Endothelial cell of umbilical vein (primary cell): ENCODE results near the gene BCL6B. TPM values are rescaled to one million over a fixed set of nuclear protein-coding genes. Genes with fewer than 3 reads are reported as not detected.

Source experiments
- BruUV-seq: library from RNA; stranded (reverse); fragments of 400-500 nt; replicated peaks from 2 replicates; lab custom pipeline; 2021; lab: Mats Ljungman, UMichigan
- CTCF ChIA-PET: fragments of 300-600, 350-600 bp; sonication (Branson Sonifier 250); formaldehyde crosslinking; loops from one replicate; lab custom pipeline; 2021; ENCODE audit warnings: antibody characterized with exemption, inconsistent platforms; lab: Charles Lee
- POLR2A ChIA-PET: fragments of 300-600, 350-600 bp; sonication (Branson Sonifier 250); formaldehyde crosslinking; loops from one replicate; lab custom pipeline; 2021; ENCODE audit warnings: antibody characterized with exemption, inconsistent platforms; lab: Charles Lee
- DNase-seq: peaks from one replicate; pipeline ENCODE4 v3.0.0-alpha.2; 2011; ENCODE audit warnings: low read depth, low spot score
- FAIRE-seq: peaks from 2 replicates; lab custom pipeline; 2011; peaks lifted over from hg19 to GRCh38; lab: Jason Lieb, UNC
- H2AFZ ChIP-seq: 2 replicates; pipeline ENCODE4 v1.6.0; 2012; ENCODE audit warnings: low read depth, low read length, control low read depth, inconsistent platforms
- H3K27ac ChIP-seq: 2 replicates; pipeline ENCODE4 v1.5.1; 2011; ENCODE audit warnings: low read depth, mild to moderate bottlenecking, control low read depth, low read length, moderate library complexity; ENCODE audit not compliant: insufficient read depth
- H3K27me3 ChIP-seq, 2 experiments: 2 replicates each; pipeline versions ENCODE4 v1.6.0 to v1.6.1; 2011; ENCODE audit warnings: low read length in 2 of 2, mixed read lengths in 1 of 2; ENCODE audit not compliant: control insufficient read depth in 2 of 2, insufficient read depth in 2 of 2
- H3K36me3 ChIP-seq, 2 experiments: 2 replicates in 1 of 2; 3 replicates in 1 of 2; pipeline ENCODE4 v1.5.1; 2011; ENCODE audit warnings: low read length in 2 of 2, mild to moderate bottlenecking in 1 of 2, moderate library complexity in 1 of 2; ENCODE audit not compliant: control insufficient read depth in 2 of 2, insufficient read depth in 2 of 2; ENCODE audit errors: extremely low read depth in 1 of 2
- H3K4me1 ChIP-seq: 3 replicates; pipeline ENCODE4 v1.5.1; 2011; ENCODE audit warnings: mild to moderate bottlenecking, low read length; ENCODE audit not compliant: control insufficient read depth, insufficient read depth; ENCODE audit errors: extremely low read depth
- H3K4me2 ChIP-seq: 2 replicates; pipeline ENCODE4 v1.6.1; 2011; ENCODE audit warnings: low read length, control low read depth, mixed read lengths; ENCODE audit not compliant: insufficient read depth
- H3K4me3 ChIP-seq, 3 experiments: fragments of 200-600 bp in 1 of 3; sonication (generic), shearing (Covaris generic) in 1 of 3; replicated peaks in 1 of 3; 2 replicates each; pipeline ENCODE4 v1.5.1; 2011 to 2016; ENCODE audit warnings: control low read depth in 3 of 3, low read length in 3 of 3, mild to moderate bottlenecking in 2 of 3, inconsistent platforms in 1 of 3, low read depth in 1 of 3, moderate library complexity in 1 of 3; ENCODE audit not compliant: insufficient read depth in 1 of 3
- H3K79me2 ChIP-seq: 2 replicates; pipeline ENCODE4 v1.6.0; 2012; ENCODE audit warnings: low read length, inconsistent platforms; ENCODE audit not compliant: control insufficient read depth, insufficient read depth
- H3K9ac ChIP-seq: replicated peaks from 2 replicates; pipeline ENCODE3; 2011; ENCODE audit warnings: low read length, control low read depth; ENCODE audit not compliant: insufficient read depth; ENCODE audit errors: extremely low read depth
- H3K9me1 ChIP-seq: replicated peaks from 3 replicates; pipeline ENCODE4 v1.6.0; 2011; ENCODE audit warnings: mild to moderate bottlenecking, low read length; ENCODE audit not compliant: control insufficient read depth, insufficient read depth; ENCODE audit errors: extremely low read depth
- H3K9me3 ChIP-seq: replicated peaks from 2 replicates; pipeline ENCODE4 v1.5.1; 2012; ENCODE audit warnings: low read length, inconsistent platforms; ENCODE audit not compliant: control insufficient read depth, insufficient read depth
- H4K20me1 ChIP-seq: replicated peaks from 2 replicates; pipeline ENCODE3; 2011; ENCODE audit warnings: mild to moderate bottlenecking, low read length; ENCODE audit not compliant: control insufficient read depth, insufficient read depth; ENCODE audit errors: extremely low read depth
- CTCF ChIP-seq, 2 donors: IDR thresholded peaks; 1 replicate in 1 of 2; 2 replicates in 1 of 2; pipeline ENCODE4 v1.5.1; 2011; ENCODE audit warnings: low read length in 2 of 2, mild to moderate bottlenecking in 2 of 2, moderate library complexity in 2 of 2, control low read depth in 1 of 2, inconsistent platforms in 1 of 2, low read depth in 1 of 2; ENCODE audit not compliant: insufficient read depth in 1 of 2; ENCODE audit errors: extremely low read depth in 1 of 2
- EZH2 ChIP-seq: IDR thresholded peaks from 2 replicates; pipeline ENCODE4 v1.6.1; 2012; ENCODE audit warnings: borderline replicate concordance, low read depth, mild to moderate bottlenecking, moderate library complexity, low read length, inconsistent platforms; ENCODE audit not compliant: severe bottlenecking
- FOS ChIP-seq: IDR thresholded peaks from 2 replicates; pipeline ENCODE4 v1.6.1; 2011; ENCODE audit warnings: mild to moderate bottlenecking, low read length, moderate library complexity, borderline replicate concordance; ENCODE audit not compliant: insufficient read depth
- GATA2 ChIP-seq: IDR thresholded peaks from 2 replicates; pipeline ENCODE4 v1.7.0; 2011; ENCODE audit warnings: low read depth, mild to moderate bottlenecking, moderate library complexity, mixed read lengths, low read length; ENCODE audit not compliant: insufficient read length, insufficient read depth
- JUN ChIP-seq: IDR thresholded peaks from 2 replicates; pipeline ENCODE4 v1.6.1; 2011; ENCODE audit warnings: borderline replicate concordance, low read depth; ENCODE audit not compliant: insufficient read length, insufficient read depth
- MAX ChIP-seq: IDR thresholded peaks from 2 replicates; pipeline ENCODE4 v1.6.1; 2011; ENCODE audit not compliant: insufficient read depth, insufficient read length
- MYC ChIP-seq: IDR thresholded peaks from one replicate; pipeline ENCODE4 v1.6.1; 2011; ENCODE audit warnings: mild to moderate bottlenecking, low read depth, low read length
- POLR2A ChIP-seq: IDR thresholded peaks from 2 replicates; pipeline ENCODE4 v1.6.1; 2012; ENCODE audit warnings: low read depth, mild to moderate bottlenecking, control low read depth, low read length
- POLR2AphosphoS5 ChIP-seq: IDR thresholded peaks from 2 replicates; pipeline ENCODE4 v1.6.1; 2012; ENCODE audit warnings: low read depth, mild to moderate bottlenecking, control low read depth, low read length, moderate library complexity; ENCODE audit not compliant: insufficient read depth
- dilution Hi-C: fragments of 300-500 bp; cut with MboI; formaldehyde crosslinking; loops from one replicate; pipeline ENCODE4 v1.15.0; 2019; ENCODE audit warnings: low sequenced_read_pairs; ENCODE audit not compliant: extremely low pct_ligation_motif_present
- intact Hi-C: fragments of 100-400 bp; cut with micrococcal nuclease; formaldehyde crosslinking; loops from one replicate; pipeline ENCODE4 v1.10.0; 2022
- polyA plus RNA-seq, 4 experiments: library from polyadenylated mRNA; depleted of rRNA in 3 of 4; stranded (reverse) in 3 of 4; unstranded in 1 of 4; fragments of >200 nt; gene quantifications; 2 replicates each; pipeline versions ENCODE4 v1.2.1 to v1.2.3, GENCODE V29; 2011 to 2012; ENCODE audit warnings: missing spikeins in 1 of 4
- total RNA-seq: library from RNA; stranded (reverse); gene quantifications from 2 replicates; pipeline ENCODE4 v1.2.3, GENCODE V29; 2021

Gene BCL6B
- total and polyA plus RNA-seq, 2 donors (not counting 3 experiments of a cell fraction or from before 2014, with no cell fraction given) = 93.5 to 160 TPM

- ChIA-PET CTCF (interaction anchor here (0.7 to 1.1 kb wide), 3 partner anchors 15 to 111 kb away, joined by 3 to 4 read pairs (median 3); no protein-coding TSS in a partner anchor), POLR2A (interaction anchor here (1.3 kb wide), 1 partner anchor 11 kb away, joined by 5 read pairs; the partner anchor contains the start of gene SLC16A13)
- Histone ChIP-seq H3K9me3 (no peaks in the 10 kb centered on the region), H3K27me3 (no peaks in the 10 kb centered on the region), H3K4me1 (peaks cover 77% of the 10 kb centered on the region), H4K20me1 (no peaks in the 10 kb centered on the region), H3K9ac (peak overlapping the region; percentile 29), H3K27ac (peak overlapping the region; percentile 6), H3K79me2 (peaks cover 58% of the 10 kb centered on the region), H3K9me1 (no peaks in the 10 kb centered on the region), H3K4me3 (peak overlapping the region in 2 of 3 experiments; percentile 59 to 70), H3K36me3 (peaks cover 26 to 37% of the 10 kb centered on the region in 2 experiments), H2AFZ (no peak overlapping the region), H3K4me2 (peak overlapping the region; percentile 79)
- TF ChIP-seq POLR2AphosphoS5 = no peak
- TF ChIP-seq POLR2A = no peak
- no peak for TF ChIP-seq FOS
- no peak for TF ChIP-seq GATA2
- TF ChIP-seq EZH2 = no peak
- no peak for TF ChIP-seq CTCF (IDR thresholded peaks at IDR 0.05; ENCODE audit: extremely low read depth in 1 of 2, insufficient read depth in 1 of 2, low read depth in 1 of 2, low read length in 2 of 2)
- TF ChIP-seq MAX = no peak
- no peak for TF ChIP-seq MYC
- TF ChIP-seq JUN = no peak
- BruUV-seq = no TSS peak
- intact Hi-C loops = loop anchor here (10.0 kb wide), 1 partner anchor 830 kb away; the partner anchor contains the start of genes CYB5D1, NAA38 and TMEM88
- dilution Hi-C loops = no loop called here
- DNase-seq (no peak), FAIRE-seq (no peak)
These were observed 2.4 kb downstream of the BCL6B start for GRCh38 chr17:7025245-7025644.
